ENCODE data around the gene NEU4. TPM values are rescaled to one million over a fixed set of nuclear protein-coding genes. Genes with fewer than 3 reads are reported as not detected.
A peak's percentile ranks its signal among the peaks of the same experiment; 100 is the strongest.
"Not testable (repeated sequence)": the region's sequence is repeated elsewhere in the genome, so short reads cannot be mapped to it uniquely, and the experiment has no call there.

The NEU4 gene
- total RNA-seq, 1 donor from 2014 or later, result 1.0 TPM

DNA sequence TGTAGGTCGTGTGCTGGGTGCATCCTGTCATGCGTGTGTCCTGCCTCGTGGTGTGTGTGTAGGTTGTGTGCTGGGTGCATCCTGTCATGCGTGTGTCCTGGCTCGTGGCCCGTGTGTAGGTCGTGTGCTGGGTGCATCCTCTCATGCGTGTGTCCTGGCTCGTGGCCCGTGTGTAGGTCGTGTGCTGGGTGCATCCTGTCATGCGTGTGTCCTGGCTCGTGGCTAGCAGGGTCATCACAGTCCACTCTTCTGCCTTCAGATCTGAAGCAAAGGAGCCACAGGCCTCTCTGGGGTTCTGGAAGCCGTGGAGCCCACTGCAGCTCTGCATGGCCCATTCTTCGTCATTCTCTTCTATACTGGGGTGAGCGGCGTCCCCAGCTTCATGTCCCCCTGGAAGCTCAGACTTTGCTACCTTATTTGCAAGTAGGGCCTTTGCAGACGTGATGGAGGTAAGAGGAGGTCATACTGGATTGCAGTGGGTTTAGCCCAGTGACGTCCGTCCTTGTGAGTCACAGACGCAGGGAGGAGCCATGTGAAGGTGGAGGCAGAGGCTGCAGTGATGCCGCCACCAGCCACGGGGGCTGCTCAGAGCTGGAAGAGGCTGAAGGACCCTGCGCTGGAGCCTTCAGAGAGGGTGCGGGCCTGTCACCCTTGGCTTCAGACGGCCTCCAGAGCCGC lies 11.1 kb downstream of the NEU4 start:
- H3K36me3 Mint-ChIP-seq (ENCODE audit: low read depth); DNase-seq; H3K4me1 Mint-ChIP-seq; H3K27me3 Mint-ChIP-seq; H3K27ac Mint-ChIP-seq; intact Hi-C loops (cut with micrococcal nuclease); H3K4me3 Mint-ChIP-seq: not testable (repeated sequence)
- peaks cover 15% of the 10 kb centered on the region for H3K9me3 Mint-ChIP-seq

DNA sequence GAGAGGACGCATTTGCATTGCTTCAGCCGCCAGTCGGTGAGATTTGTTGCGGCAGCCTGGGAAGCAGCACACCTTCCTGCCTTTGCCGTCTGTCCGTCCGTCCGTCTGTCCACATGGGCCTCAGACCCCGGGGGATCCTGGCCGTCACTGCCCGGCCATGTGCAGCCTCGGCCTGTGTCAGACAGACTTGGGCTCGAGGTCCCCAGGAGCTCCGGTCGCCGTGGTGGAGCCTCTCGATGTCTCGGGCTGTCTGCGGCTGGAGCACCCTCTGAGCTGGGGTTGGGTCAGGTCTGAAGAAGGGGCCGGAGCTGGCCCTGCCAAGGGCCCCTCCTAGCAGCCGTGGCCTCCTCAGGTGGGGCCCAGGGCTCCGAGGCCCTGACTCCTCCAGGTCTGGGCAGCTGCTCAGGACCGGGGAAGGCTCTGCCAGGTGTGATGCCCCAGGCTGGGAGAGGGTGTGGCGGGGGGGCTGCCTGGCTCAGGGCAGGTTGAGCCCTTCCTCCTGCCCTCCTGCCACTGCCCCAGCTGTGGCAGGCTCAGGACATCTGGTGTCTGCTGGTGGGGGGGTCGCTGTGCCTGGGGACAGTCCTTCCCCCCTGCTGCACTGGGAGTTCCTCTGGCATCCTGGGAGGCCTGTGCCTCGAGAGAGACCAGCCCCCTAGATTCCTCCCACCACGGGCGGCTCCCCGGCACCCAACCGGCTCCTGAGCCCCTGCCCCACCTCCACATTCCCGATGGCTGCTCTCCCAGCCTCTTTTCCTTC lies 11.8 kb downstream of the NEU4 start:
- peaks cover 20% of the 10 kb centered on the region for H3K9me3 Mint-ChIP-seq
- peaks cover 5% of the 10 kb centered on the region for H3K4me1 Mint-ChIP-seq
- DNase-seq, result no peak
- intact Hi-C loops (cut with micrococcal nuclease), result no loop called here
- H3K4me3 Mint-ChIP-seq, result no peak overlapping the region
- H3K36me3 Mint-ChIP-seq (ENCODE audit: low read depth), result no peaks in the 10 kb centered on the region
- H3K27ac Mint-ChIP-seq, result peak overlapping the region; percentile 53
- peaks cover 2% of the 10 kb centered on the region for H3K27me3 Mint-ChIP-seq

DNA sequence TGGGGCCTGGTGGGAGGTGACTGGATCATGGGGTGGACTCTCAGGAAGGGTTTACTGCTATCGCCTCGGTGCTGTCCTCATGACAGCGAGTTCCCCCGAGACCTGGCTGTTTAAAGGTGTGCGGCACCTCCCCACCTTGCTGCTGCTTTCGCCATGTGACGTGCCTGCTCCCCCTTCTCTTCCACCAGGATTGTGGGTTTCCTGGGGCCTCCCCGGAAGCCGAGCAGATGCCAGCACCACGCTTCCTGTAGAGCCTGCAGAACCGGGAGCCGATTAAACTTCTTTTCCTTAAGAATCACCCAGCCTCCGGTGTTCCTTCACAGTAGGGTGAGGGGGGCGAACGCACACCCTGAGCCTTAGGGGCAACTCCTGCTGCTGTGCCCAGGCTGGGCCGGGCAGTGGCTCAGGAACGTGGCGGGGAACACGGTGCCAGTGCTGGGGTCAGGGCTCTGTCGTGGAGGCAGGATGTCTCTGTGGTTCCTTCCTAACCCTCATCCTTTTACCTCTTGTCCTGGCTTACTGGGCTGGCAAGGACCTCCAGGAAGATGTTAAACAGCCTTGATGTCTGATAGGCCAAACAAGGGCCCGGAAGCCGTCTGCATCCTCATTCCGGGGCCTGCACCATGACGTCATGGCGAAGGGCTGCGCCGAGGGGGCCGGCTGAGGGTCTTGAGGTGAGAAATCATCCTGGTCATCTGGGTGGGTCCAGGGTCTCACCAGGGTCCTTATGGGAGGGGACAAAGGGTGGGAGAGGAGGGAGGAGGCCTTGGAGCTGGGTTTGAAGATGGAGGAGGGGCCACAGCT lies 12.7 kb downstream of the NEU4 start:
- intact Hi-C loops (cut with micrococcal nuclease), result no loop called here
- Mint-ChIP-seq H3K27ac (peak overlapping the region; percentile 53), H3K4me1 (peaks cover 5% of the 10 kb centered on the region), H3K27me3 (peaks cover 2% of the 10 kb centered on the region), H3K4me3 (no peak overlapping the region), H3K9me3 (peaks cover 20% of the 10 kb centered on the region), H3K36me3 (ENCODE audit: low read depth) (no peaks in the 10 kb centered on the region)
- no peak for DNase-seq

DNA sequence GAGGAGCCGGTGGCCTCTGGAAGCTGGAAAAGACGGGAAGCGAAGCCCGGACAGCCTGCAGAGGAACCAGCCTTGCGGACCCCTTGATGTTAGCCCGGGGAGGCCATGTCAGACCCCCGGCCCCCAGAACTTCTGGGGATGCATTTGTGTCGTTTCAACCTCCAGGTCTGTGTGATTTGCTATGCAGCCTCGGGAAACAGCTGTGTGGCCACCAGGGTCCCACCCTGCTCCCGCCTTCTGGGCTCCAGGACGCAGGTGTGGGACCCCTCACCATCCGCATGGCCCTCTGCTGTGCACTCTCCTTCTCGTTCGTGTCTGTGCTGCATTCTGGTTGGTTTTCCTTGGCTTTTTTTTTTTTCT lies 13.3 kb downstream of the NEU4 start:
- peaks cover 5% of the 10 kb centered on the region for H3K4me1 Mint-ChIP-seq
- peaks cover 26% of the 10 kb centered on the region for H3K9me3 Mint-ChIP-seq
- H3K4me3 Mint-ChIP-seq, result no peak overlapping the region
- no peaks in the 10 kb centered on the region for H3K36me3 Mint-ChIP-seq (ENCODE audit: low read depth)
- peaks cover 2% of the 10 kb centered on the region for H3K27me3 Mint-ChIP-seq
- intact Hi-C loops (cut with micrococcal nuclease), result no loop called here
- no peak for DNase-seq
- H3K27ac Mint-ChIP-seq, result no peak overlapping the region

DNA sequence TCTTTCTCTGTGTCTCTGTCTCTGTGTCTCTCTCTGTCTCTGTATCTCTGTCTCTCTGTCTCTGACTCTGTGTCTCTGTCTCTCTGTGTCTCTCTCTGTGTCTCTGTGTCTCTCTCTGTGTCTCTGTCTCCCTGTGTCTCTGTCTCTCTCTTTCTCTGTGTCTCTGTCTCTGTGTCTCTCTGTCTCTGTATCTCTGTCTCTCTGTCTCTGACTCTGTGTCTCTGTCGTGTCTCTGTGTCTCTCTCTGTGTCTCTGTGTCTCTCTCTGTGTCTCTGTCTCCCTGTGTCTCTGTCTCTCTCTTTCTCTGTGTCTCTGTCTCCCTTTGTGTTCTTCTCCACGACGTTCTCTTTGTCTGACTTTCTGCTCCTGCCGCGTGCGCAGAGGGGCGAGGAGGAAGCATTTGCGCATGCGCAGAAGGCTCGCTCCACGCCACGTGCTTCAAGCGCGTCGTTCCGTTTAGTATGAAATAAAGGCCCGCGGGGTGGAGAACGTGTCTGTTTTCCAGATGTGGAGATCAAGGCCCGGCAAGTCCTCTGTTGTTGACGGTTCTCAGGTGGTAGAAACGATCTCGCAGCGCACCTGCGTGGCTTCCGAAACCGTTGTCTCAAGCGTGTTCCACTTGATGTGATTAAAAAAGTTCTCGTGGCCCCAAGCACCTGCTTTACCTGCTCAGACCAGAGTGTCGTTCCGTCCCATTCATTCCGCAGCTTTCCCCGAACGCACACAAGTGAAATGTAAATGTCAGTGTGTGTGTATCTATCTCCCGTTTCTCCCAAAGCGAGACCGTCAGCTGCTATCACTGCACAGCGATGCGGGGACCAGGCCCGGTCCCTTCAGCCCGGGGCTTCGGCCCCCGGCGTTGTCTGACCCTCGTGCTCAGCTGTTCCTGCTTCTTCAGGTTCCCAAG lies 14.8 kb downstream of the NEU4 start:
- intact Hi-C loops (cut with micrococcal nuclease); H3K4me3 Mint-ChIP-seq; H3K36me3 Mint-ChIP-seq (ENCODE audit: low read depth); H3K4me1 Mint-ChIP-seq; DNase-seq; H3K27me3 Mint-ChIP-seq: not testable (repeated sequence)
- H3K27ac Mint-ChIP-seq, result peak overlapping the region; percentile 57
- peaks cover 33% of the 10 kb centered on the region for H3K9me3 Mint-ChIP-seq

DNA sequence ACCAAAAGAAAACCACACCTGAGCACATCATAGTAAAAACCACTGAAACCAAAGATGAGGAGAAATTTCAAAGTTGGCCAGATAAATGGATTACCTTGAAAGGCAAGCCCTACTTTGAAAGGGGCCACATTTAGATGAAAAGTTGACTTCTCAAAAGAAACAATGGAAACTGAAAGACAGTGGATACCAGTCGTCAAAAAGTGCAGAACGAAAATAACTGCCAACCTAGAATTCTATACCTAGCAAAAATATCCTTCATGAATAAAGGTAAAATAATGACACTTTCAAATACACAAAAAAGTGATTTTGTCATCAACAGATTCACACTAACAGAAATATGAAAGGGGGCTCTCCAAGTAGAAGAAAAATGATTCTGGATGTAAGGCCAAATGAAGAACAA lies 18.4 kb downstream of the NEU4 start:
- intact Hi-C loops (cut with micrococcal nuclease), result no loop called here
- peaks cover 18% of the 10 kb centered on the region for H3K27me3 Mint-ChIP-seq
- peaks cover 33% of the 10 kb centered on the region for H3K9me3 Mint-ChIP-seq
- no peak overlapping the region for H3K27ac Mint-ChIP-seq
- H3K4me3 Mint-ChIP-seq, result no peak overlapping the region
- H3K4me1 Mint-ChIP-seq, result no peaks in the 10 kb centered on the region
- no peak for DNase-seq
- no peaks in the 10 kb centered on the region for H3K36me3 Mint-ChIP-seq (ENCODE audit: low read depth)

DNA sequence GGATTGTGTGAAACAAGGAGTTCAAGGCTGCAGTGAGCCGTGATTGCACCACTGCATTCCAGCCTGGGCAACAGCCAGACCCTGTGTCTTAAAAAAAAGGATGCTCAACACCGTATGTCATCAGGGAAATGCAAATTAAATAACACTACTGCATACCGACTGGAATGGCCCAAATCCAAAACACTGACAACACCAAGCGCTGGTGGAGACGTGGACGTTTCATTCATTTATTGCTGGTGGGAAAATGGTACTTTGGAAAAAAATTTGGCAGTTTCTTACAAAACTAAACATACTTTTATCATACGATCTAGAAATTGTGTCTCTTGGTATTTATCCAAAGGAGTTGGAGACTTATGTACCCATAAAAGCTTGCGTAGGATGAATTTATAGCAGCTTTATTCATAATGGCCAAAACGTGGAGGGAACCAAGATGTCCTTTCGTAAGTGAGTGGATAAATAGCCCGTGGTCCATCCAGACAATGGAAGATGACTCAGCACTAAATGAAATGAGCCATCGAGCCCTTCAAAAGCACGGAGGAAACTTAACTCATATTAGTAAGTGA lies 24.2 kb downstream of the NEU4 start:
- no peak for DNase-seq
- no peaks in the 10 kb centered on the region for H3K36me3 Mint-ChIP-seq (ENCODE audit: low read depth)
- H3K4me3 Mint-ChIP-seq, result no peak overlapping the region
- peaks cover 10% of the 10 kb centered on the region for H3K4me1 Mint-ChIP-seq
- H3K27ac Mint-ChIP-seq, result no peak overlapping the region
- peaks cover 8% of the 10 kb centered on the region for H3K9me3 Mint-ChIP-seq
- intact Hi-C loops (cut with micrococcal nuclease), result no loop called here
- H3K27me3 Mint-ChIP-seq, result peaks cover 54% of the 10 kb centered on the region

DNA sequence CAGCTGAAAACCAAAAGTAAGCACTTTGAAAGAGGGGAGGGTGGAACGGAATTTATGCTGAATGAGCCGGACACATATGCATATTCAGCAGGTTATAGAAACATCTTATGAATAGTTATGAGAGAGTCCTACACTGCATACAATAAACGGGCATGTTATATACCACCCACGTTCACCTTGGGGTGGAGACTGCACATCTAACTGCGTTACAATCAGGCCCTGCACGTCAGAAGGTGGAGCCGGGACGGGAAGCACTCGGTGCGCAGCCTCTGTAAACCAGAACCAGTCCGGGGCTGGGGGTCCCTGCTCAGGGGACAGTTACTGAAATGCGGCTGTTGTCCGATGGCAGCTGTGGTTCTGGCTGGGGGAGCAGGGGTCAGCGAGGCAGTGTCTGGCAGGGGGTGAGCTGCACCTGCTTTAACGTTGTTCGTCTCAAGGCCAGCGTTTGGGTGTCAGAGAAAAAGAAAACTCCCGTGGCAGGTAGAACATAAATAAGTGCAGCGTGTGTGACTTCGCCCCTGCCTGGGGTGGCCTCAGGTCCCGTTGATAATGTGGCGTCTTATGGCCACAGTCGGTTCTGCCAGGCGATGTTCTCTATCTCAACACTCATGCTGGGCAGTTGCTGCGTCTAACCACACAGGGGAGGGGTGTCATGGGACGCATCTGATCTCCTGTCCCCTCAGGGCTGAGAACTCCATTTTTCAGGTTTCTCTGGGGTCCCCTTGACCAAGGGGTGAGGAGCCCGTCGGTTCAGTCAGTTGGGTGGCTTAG lies 24.9 kb downstream of the NEU4 start:
- H3K4me3 Mint-ChIP-seq; H3K27ac Mint-ChIP-seq; H3K9me3 Mint-ChIP-seq; H3K36me3 Mint-ChIP-seq (ENCODE audit: low read depth); DNase-seq; intact Hi-C loops (cut with micrococcal nuclease): not testable (repeated sequence)
- peaks cover 59% of the 10 kb centered on the region for H3K27me3 Mint-ChIP-seq
- H3K4me1 Mint-ChIP-seq, result peaks cover 12% of the 10 kb centered on the region

DNA sequence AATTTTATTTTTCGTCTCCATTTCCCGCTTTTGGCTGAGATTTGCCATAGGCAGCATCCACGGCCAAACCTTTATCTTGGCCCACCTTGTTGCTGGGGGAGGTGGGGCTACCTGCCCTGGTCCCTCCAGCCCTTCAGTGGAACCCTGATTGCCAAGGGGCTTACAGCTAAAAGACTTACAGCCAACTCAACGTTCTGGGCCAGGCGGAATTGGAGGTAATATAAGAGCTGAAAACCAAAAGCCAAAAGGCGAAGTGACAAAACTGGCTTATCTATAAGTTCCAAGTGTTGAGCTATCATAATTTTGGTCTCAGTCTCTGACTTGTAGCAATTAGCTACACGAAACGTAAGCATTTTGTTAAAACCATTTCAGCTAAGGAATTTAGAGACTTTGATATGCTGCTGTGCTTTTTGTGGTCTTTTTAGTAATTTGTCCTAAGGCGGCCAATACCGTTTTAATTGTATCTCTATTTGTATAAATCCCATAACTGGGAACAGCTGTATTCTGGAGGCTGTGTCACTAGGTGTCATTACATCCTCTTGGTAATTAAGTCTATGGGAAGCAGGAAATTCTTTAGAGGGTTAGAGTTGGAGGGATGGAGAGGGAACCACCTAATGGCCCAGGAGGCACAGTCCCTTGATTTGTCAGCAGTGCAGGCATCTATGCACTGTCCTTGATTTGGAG lies 25.7 kb downstream of the NEU4 start:
- H3K27me3 Mint-ChIP-seq, result peaks cover 62% of the 10 kb centered on the region
- no peak for DNase-seq
- intact Hi-C loops (cut with micrococcal nuclease), result no loop called here

DNA sequence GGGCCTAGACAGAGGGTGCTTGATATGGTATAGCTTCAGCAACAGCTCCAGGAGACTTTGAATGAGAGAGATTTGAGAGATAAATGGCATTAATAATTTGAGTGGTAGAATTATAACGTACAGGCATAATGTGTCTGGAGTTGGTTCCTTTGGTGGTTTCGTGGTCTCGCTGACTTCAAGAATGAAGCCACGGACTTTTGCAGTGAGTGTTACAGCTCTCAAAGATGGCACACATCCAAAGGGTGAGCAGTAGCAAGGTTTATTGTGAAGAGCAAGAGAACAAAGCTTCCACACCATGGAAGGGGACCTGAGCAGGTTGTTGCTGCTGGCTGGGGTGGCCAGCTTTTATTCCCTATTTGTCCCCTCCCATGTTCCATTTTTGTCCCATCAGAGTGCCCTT lies 26.6 kb downstream of the NEU4 start:
- DNase-seq, result no peak
- no peak overlapping the region for H3K4me3 Mint-ChIP-seq
- H3K27me3 Mint-ChIP-seq, result peaks cover 56% of the 10 kb centered on the region
- peaks cover 14% of the 10 kb centered on the region for H3K4me1 Mint-ChIP-seq
- intact Hi-C loops (cut with micrococcal nuclease), result no loop called here
- peaks cover 6% of the 10 kb centered on the region for H3K9me3 Mint-ChIP-seq
- no peaks in the 10 kb centered on the region for H3K36me3 Mint-ChIP-seq (ENCODE audit: low read depth)
- H3K27ac Mint-ChIP-seq, result no peak overlapping the region

More for the DNA sequence above, 25.7 kb downstream of the NEU4 start:
- no peaks in the 10 kb centered on the region for H3K36me3 Mint-ChIP-seq (ENCODE audit: low read depth)
- H3K27ac Mint-ChIP-seq, result no peak overlapping the region
- peaks cover 12% of the 10 kb centered on the region for H3K4me1 Mint-ChIP-seq
- no peak overlapping the region for H3K4me3 Mint-ChIP-seq
- peaks cover 6% of the 10 kb centered on the region for H3K9me3 Mint-ChIP-seq

DNA sequence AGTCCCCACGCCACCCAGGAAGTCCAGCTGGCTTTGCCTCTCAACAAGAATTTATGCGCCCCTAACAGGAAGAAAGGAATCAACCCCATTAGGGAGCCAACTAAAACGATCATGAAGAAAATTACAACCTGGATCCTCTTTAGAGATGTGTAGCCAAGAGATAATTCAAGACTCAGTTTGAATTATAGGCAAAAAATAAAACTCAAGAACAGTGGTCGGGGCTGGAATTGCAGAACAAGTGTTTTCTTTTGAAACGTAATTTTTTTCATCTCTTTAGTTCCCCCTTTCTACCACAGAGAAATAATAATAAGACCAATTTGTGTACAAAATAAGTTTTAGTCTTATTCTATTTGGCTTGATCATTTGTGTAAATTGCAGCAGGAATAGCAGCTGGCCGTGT lies 27.3 kb downstream of the NEU4 start:
- H3K9me3 Mint-ChIP-seq, result peaks cover 6% of the 10 kb centered on the region
- no peak for DNase-seq
- no peak overlapping the region for H3K27ac Mint-ChIP-seq

DNA sequence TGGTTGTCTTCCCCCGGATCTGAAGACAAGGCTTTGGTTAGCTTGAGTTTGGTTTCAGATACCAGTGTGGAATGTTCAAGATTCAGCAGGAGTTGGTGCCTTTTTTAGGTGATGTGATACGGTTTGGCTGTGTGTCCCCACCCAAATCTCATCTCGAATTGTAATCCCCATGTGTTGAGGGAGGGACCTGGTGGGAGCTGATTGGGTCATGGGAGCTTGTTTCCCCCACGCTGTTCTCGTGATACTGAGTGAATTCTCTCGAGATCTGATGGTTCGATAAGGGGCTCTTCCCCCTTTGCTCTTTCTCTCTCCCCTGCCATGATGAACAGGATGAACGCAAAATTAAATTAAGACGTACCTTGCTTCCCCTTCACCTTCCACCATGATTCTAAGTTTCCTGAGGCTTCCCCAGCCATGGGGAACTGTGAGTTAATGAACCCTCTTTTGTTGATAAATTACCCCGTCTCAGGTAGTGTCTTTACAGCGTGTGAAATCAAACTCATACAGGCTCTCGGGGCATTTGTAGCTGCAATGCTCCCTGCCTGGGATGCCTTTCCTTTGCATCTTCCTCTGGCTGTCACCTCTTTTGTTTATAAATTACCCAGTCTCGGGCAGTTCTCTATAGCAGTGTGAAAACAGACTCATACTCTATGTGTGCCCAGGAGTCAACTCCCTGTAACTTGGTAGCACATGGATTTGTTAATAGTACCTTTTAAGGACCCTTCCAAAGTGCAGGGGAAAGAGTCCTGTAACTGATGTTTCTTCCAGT lies 28.4 kb downstream of the NEU4 start:
- intact Hi-C loops (cut with micrococcal nuclease), result no loop called here
- peaks cover 6% of the 10 kb centered on the region for H3K9me3 Mint-ChIP-seq
- no peak overlapping the region for H3K27ac Mint-ChIP-seq
- peaks cover 14% of the 10 kb centered on the region for H3K4me1 Mint-ChIP-seq
- no peak overlapping the region for H3K4me3 Mint-ChIP-seq
- DNase-seq, result no peak
- peaks cover 46% of the 10 kb centered on the region for H3K27me3 Mint-ChIP-seq
- no peaks in the 10 kb centered on the region for H3K36me3 Mint-ChIP-seq (ENCODE audit: low read depth)

More for the DNA sequence above, 27.3 kb downstream of the NEU4 start:
- intact Hi-C loops (cut with micrococcal nuclease), result no loop called here
- Mint-ChIP-seq H3K4me3 (no peak overlapping the region), H3K4me1 (peaks cover 14% of the 10 kb centered on the region), H3K27me3 (peaks cover 53% of the 10 kb centered on the region), H3K36me3 (ENCODE audit: low read depth) (no peaks in the 10 kb centered on the region)

Measured in activated CD4-positive, alpha-beta T cell treated with anti-CD3 and anti-CD28 coated beads, Interleukin-2, amount 10 ng/mL, durations not matched to agents 24 days and 14 days (primary cell).